B cell (primary cell): Measurements from ENCODE around the gene SNX10. TPM values are rescaled to one million over a fixed set of nuclear protein-coding genes. Genes with fewer than 3 reads are reported as not detected.
A peak's percentile ranks its signal among the peaks of the same experiment; 100 is the strongest.

Source experiments
- ATAC-seq: fragments of 200-7000 bp; cut with Tn5 transposase; one replicate; pipeline ENCODE4 v1.10.0; 2021; ENCODE audit warnings: low read depth, mild to moderate bottlenecking, moderate number of reproducible peaks, moderate library complexity
- CTCF ChIA-PET: fragments of 350-600 bp; sonication (Branson Sonifier 250); formaldehyde crosslinking; loops from one replicate; lab custom pipeline; 2021; ENCODE audit warnings: antibody characterized with exemption, inconsistent platforms; lab: Charles Lee
- POLR2A ChIA-PET: fragments of 350-600 bp; sonication (Branson Sonifier 250); formaldehyde crosslinking; loops from one replicate; lab custom pipeline; 2021; ENCODE audit warnings: antibody characterized with exemption; lab: Charles Lee
- DNase-seq: peaks from one replicate; pipeline ENCODE4 v3.0.0; 2013
- H2AFZ ChIP-seq: 2 replicates; pipeline ENCODE4 v1.6.1; 2012; ENCODE audit warnings: mild to moderate bottlenecking, low read depth, low read length; ENCODE audit not compliant: insufficient read depth, poor library complexity, severe bottlenecking
- H3K27ac ChIP-seq, 2 donors: 1 replicate in 1 of 2; 2 replicates in 1 of 2; pipeline ENCODE4 v1.5.1; 2012 to 2013; ENCODE audit warnings: low read length in 2 of 2, mild to moderate bottlenecking in 2 of 2, moderate library complexity in 1 of 2
- H3K27me3 ChIP-seq, 4 experiments: fragments of 200-600 bp in 1 of 4; sonication (generic) in 1 of 4; replicated peaks in 1 of 4; 1 replicate in 2 of 4; 2 replicates in 2 of 4; pipeline versions ENCODE4 v1.6.1 to v1.7.0; 2013 to 2016; ENCODE audit warnings: low read length in 3 of 4, mild to moderate bottlenecking in 2 of 4, mixed read lengths in 1 of 4, moderate library complexity in 1 of 4; ENCODE audit not compliant: insufficient read depth in 4 of 4, control insufficient read depth in 3 of 4; ENCODE audit errors: control extremely low read depth in 1 of 4
- H3K36me3 ChIP-seq, 2 experiments: replicated peaks in 1 of 2; 1 replicate in 1 of 2; 2 replicates in 1 of 2; pipeline versions ENCODE4 v1.6.1 to v1.7.1; 2013; ENCODE audit warnings: low read length in 1 of 2; ENCODE audit not compliant: insufficient read depth in 2 of 2, control insufficient read depth in 1 of 2; ENCODE audit errors: control extremely low read depth in 1 of 2, extremely low read depth in 1 of 2
- H3K4me1 ChIP-seq, 2 donors: fragments of 200-600 bp in 1 of 2; sonication (generic) in 1 of 2; 1 replicate in 1 of 2; 2 replicates in 1 of 2; pipeline versions ENCODE4 v1.5.1 to v1.6.1; 2013 to 2017; ENCODE audit warnings: low read length in 2 of 2; ENCODE audit not compliant: control insufficient read depth in 2 of 2, insufficient read depth in 2 of 2
- H3K4me2 ChIP-seq: replicated peaks from 2 replicates; pipeline ENCODE3; 2012; ENCODE audit warnings: mild to moderate bottlenecking, low read depth, low read length; ENCODE audit not compliant: poor library complexity, severe bottlenecking
- H3K4me3 ChIP-seq, 5 experiments: fragments of 200-600 bp in 1 of 5; sonication (generic) in 1 of 5; 1 replicate in 3 of 5; 2 replicates in 2 of 5; pipeline versions ENCODE4 v1.5.1 to v1.7.0; 2011 to 2016; ENCODE audit warnings: low read length in 4 of 5, mild to moderate bottlenecking in 4 of 5, low read depth in 2 of 5, control low read depth in 1 of 5, moderate library complexity in 1 of 5; ENCODE audit not compliant: insufficient read depth in 1 of 5; ENCODE audit errors: control extremely low read depth in 1 of 5, extremely low read depth in 1 of 5
- H3K79me2 ChIP-seq: fragments of 200-600 bp; sonication (generic); one replicate; pipeline ENCODE4 v1.6.0; 2016; ENCODE audit warnings: low read length; ENCODE audit not compliant: control insufficient read depth, insufficient read depth
- H3K9ac ChIP-seq: fragments of 200-600 bp; sonication (generic); 2 replicates; pipeline ENCODE4 v1.6.1; 2017; ENCODE audit warnings: mild to moderate bottlenecking, low read length, moderate library complexity
- H3K9me3 ChIP-seq, 3 donors: one replicate each; pipeline versions ENCODE4 v1.6.1 to v1.7.1; 2013; ENCODE audit warnings: low read length in 2 of 3; ENCODE audit not compliant: control insufficient read depth in 2 of 3, insufficient read depth in 1 of 3; ENCODE audit errors: control extremely low read depth in 1 of 3
- H4K20me1 ChIP-seq: 2 replicates; pipeline ENCODE4 v1.6.0; 2012; ENCODE audit warnings: mild to moderate bottlenecking, low read length; ENCODE audit not compliant: insufficient read depth, control insufficient read depth, poor library complexity, severe bottlenecking
- H3K27ac Mint-ChIP-seq: one replicate; pipeline ENCODE4 v1.8.0; 2021; ENCODE audit warnings: mixed read lengths
- H3K27me3 Mint-ChIP-seq: one replicate; pipeline ENCODE4 v1.8.0; 2021; ENCODE audit warnings: mixed read lengths
- H3K4me1 Mint-ChIP-seq: one replicate; pipeline ENCODE4 v1.8.0; 2021; ENCODE audit warnings: mixed read lengths
- H3K4me3 Mint-ChIP-seq: one replicate; pipeline ENCODE4 v1.8.0; 2021; ENCODE audit warnings: mixed read lengths
- H3K9me3 Mint-ChIP-seq: one replicate; pipeline ENCODE4 v1.8.0; 2022; ENCODE audit warnings: mixed read lengths; ENCODE audit not compliant: insufficient read depth
- CTCF ChIP-seq: fragments of 200-600 bp; IDR thresholded peaks from one replicate; pipeline ENCODE4 v1.8.0; 2022; ENCODE audit warnings: antibody characterized with exemption, mild to moderate bottlenecking
- EZH2 ChIP-seq: IDR thresholded peaks from 2 replicates; pipeline ENCODE4 v1.6.1; 2012; ENCODE audit warnings: borderline replicate concordance, low read depth, mild to moderate bottlenecking, moderate library complexity, low read length; ENCODE audit not compliant: insufficient read depth, poor library complexity, severe bottlenecking
- WGBS: methylation state at CpG from one replicate; pipeline ENCODE4 v1.1.5; 2013; ENCODE audit warnings: missing lambda C conversion rate; ENCODE audit not compliant: insufficient coverage; 5-methylcytosine and 5-hydroxymethylcytosine counted together
- intact Hi-C: fragments of 100-400 bp; cut with micrococcal nuclease; formaldehyde crosslinking; loops from one replicate; pipeline ENCODE4 v1.10.0; 2022
- polyA plus RNA-seq: library from polyadenylated mRNA; depleted of rRNA; stranded (reverse); fragments of >200 nt; gene quantifications from 2 replicates; pipeline ENCODE4 v1.2.3, GENCODE V29; 2012
- total RNA-seq, 2 donors: library from RNA; stranded (reverse); fragments of 120-200 nt in 1 of 2; gene quantifications; 1 replicate in 1 of 2; 2 replicates in 1 of 2; pipeline versions ENCODE4 v1.2.3 to v1.2.4, GENCODE V29; 2013 to 2022

The SNX10 gene
- total and polyA plus RNA-seq, 2 donors (not counting 1 experiment from before 2014, with no cell fraction given) = 26.5 to 29.2 TPM

- Histone ChIP-seq H2AFZ (no peak overlapping the region), H3K36me3 (peaks cover 5 to 17% of the 10 kb centered on the region in 2 experiments), H3K9ac (no peak overlapping the region), H3K79me2 (peaks cover 91% of the 10 kb centered on the region), H3K4me1 (peaks cover 52 to 53% of the 10 kb centered on the region in 2 donors), H3K27me3 (no peaks in the 10 kb centered on the region), H4K20me1 (peaks cover 8% of the 10 kb centered on the region), H3K9me3 (no peaks in the 10 kb centered on the region), H3K27ac (peak overlapping the region in 1 of 2 donors; percentile 33), H3K4me2 (no peak overlapping the region), H3K4me3 (no peak overlapping the region)
- intact Hi-C loops = no loop called here
- POLR2A ChIA-PET = no interaction called here
- CTCF ChIA-PET = interaction anchor here (1.8 to 2.5 kb wide), 2 partner anchors 14 to 26 kb away, joined by 6 to 9 read pairs; partner anchors contain the start of gene SNX10
- peak overlapping the region; percentile 53 for H3K27ac Mint-ChIP-seq
- ATAC-seq = no peak
- H3K9me3 Mint-ChIP-seq = no peaks in the 10 kb centered on the region
- peaks cover 70% of the 10 kb centered on the region for H3K4me1 Mint-ChIP-seq
- no peak overlapping the region for H3K4me3 Mint-ChIP-seq
- WGBS = 100% methylated on average over 1 of the region's 3 CpGs
- H3K27me3 Mint-ChIP-seq = no peaks in the 10 kb centered on the region
- DNase-seq = no peak
- TF ChIP-seq EZH2 (no peak), CTCF (no peak)
These were observed 25.5 kb downstream of the SNX10 start for GRCh38 chr7:26317211-26317610.

- H3K27ac ChIP-seq = peak overlapping the region in 1 of 2 donors; percentile 74
- H3K4me1 ChIP-seq = peaks cover 41% of the 10 kb centered on the region in 2 donors
- H3K4me1 Mint-ChIP-seq = peaks cover 68% of the 10 kb centered on the region
- peak overlapping the region; percentile 22 for H3K4me2 ChIP-seq
- no peaks in the 10 kb centered on the region for H3K27me3 Mint-ChIP-seq
- peaks cover 8% of the 10 kb centered on the region for H4K20me1 ChIP-seq
- H3K9ac ChIP-seq = no peak overlapping the region
- H3K79me2 ChIP-seq = peaks cover 92% of the 10 kb centered on the region
- no peaks in the 10 kb centered on the region for H3K9me3 ChIP-seq
- H3K4me3 Mint-ChIP-seq = no peak overlapping the region
- TF ChIP-seq EZH2 = no peak
- no peak for TF ChIP-seq CTCF
- intact Hi-C loops = no loop called here
- H3K36me3 ChIP-seq = peaks cover 5 to 28% of the 10 kb centered on the region in 2 experiments
- WGBS = 83% methylated on average over 1 of the region's 3 CpGs
- POLR2A ChIA-PET = no interaction called here
- H3K4me3 ChIP-seq = no peak overlapping the region
- DNase-seq (no peak), ATAC-seq (no peak)
- CTCF ChIA-PET = interaction anchor here (0.5 to 2.5 kb wide), 9 partner anchors 11 to 240 kb away, joined by 3 to 9 read pairs (median 3); partner anchors contain the start of gene SNX10
- no peaks in the 10 kb centered on the region for H3K9me3 Mint-ChIP-seq
- H2AFZ ChIP-seq = no peak overlapping the region
- H3K27ac Mint-ChIP-seq = peak overlapping the region; percentile 61
- H3K27me3 ChIP-seq = no peaks in the 10 kb centered on the region
These were observed 27.3 kb downstream of the SNX10 start for GRCh38 chr7:26318921-26319320.
